ENCODE data around the gene ACP5.

DNA sequence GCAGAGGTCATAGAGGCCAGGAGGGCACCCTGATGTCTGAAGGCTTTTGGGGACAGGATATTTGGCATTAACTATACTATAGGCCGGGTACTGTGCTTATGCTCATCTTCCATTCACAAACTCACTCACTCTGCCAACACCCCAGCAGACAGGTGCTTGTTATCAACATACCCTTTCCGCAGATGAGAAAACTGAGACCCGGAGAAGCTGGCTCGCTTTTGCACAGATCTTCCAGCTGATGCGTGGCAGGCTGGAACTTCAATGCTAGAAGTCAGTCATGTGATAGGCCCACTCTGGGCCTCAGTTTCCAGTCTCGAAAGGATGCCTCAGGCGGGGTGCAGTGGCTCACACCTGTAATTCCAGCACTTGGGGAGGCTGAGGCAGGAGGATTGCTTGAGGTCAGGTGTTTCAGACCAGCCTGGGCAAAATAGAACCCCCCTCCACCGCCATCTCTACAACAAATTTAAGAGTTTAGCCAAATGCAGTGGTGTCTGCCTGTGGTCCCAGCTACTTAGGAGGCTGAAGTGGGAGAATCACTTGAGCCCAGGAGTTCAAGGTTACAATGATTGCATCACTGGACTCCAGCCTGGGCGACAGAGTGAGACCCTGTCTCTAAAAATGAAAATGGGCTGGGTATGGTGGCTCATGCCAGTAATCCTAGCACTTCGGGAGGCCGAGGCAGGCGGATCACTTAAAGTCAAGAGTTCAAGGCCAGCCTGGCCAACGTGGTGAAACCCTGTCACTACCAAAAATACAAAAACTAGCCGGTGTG, 29.3 kb downstream of the ACP5 start:
- TF ChIP-seq, protein P1, sequence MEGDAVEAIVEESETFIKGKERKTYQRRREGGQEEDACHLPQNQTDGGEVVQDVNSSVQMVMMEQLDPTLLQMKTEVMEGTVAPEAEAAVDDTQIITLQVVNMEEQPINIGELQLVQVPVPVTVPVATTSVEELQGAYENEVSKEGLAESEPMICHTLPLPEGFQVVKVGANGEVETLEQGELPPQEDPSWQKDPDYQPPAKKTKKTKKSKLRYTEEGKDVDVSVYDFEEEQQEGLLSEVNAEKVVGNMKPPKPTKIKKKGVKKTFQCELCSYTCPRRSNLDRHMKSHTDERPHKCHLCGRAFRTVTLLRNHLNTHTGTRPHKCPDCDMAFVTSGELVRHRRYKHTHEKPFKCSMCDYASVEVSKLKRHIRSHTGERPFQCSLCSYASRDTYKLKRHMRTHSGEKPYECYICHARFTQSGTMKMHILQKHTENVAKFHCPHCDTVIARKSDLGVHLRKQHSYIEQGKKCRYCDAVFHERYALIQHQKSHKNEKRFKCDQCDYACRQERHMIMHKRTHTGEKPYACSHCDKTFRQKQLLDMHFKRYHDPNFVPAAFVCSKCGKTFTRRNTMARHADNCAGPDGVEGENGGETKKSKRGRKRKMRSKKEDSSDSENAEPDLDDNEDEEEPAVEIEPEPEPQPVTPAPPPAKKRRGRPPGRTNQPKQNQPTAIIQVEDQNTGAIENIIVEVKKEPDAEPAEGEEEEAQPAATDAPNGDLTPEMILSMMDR (IDR thresholded peaks at IDR 0.05; ENCODE audit: insufficient read depth, low read length): no peak
- no peak for TF ChIP-seq POLR2AphosphoS5 (IDR thresholded peaks at IDR 0.05; ENCODE audit: low read depth)

All from HL-60 (cell line).